ENCODE measurements around the gene PRKD2.

PRKD2 gene

GRCh38 chr19:46640656-46641055 is 76.3 kb downstream of the PRKD2 start:
- H3K4me3 ChIP-seq (ENCODE audit: low read depth, low read length), result no peak overlapping the region
- no peak for TF ChIP-seq CTCF (conservative IDR thresholded peaks at IDR 0.05; ENCODE audit: low read depth, low read length)
- no peak for DNase-seq (ENCODE audit: low read depth)

- no peak for TF ChIP-seq CTCF (conservative IDR thresholded peaks at IDR 0.05; ENCODE audit: low read depth, low read length)
- peak overlapping the region; percentile 50 for H3K4me3 ChIP-seq (ENCODE audit: low read depth, low read length)
- peak; percentile 52 for DNase-seq (ENCODE audit: low read depth)
Observed at GRCh38 chr19:46639358-46640182, 77.3 kb downstream of the PRKD2 start.

GRCh38 chr19:46637224-46637623 is 79.7 kb downstream of the PRKD2 start:
- H3K4me3 ChIP-seq (ENCODE audit: low read depth, low read length), result no peak overlapping the region

GRCh38 chr19:46635920-46636761 is 80.8 kb downstream of the PRKD2 start, which contains the start of gene GNG8:
Gene GNG8, minus strand, starts transcription at chr19:46636202. Its CDS starts 1,520 bp downstream, at chr19:46634682.
- TF ChIP-seq CTCF (conservative IDR thresholded peaks at IDR 0.05; ENCODE audit: low read depth, low read length), result no peak
- no peak within 1 kb of the TSS for H3K4me3 ChIP-seq (ENCODE audit: low read depth, low read length)
- DNase-seq (ENCODE audit: low read depth), result no peak

More at GRCh38 chr19:46637224-46637623, 79.7 kb downstream of the PRKD2 start:
- TF ChIP-seq CTCF (conservative IDR thresholded peaks at IDR 0.05; ENCODE audit: low read depth, low read length), result no peak
- no peak for DNase-seq (ENCODE audit: low read depth)

GRCh38 chr19:46634656-46635218 is 82.2 kb downstream of the PRKD2 start:
- H3K4me3 ChIP-seq (ENCODE audit: low read depth, low read length), result peak overlapping the region; percentile 11
- DNase-seq (ENCODE audit: low read depth), result no peak
- TF ChIP-seq CTCF (conservative IDR thresholded peaks at IDR 0.05; ENCODE audit: low read depth, low read length), result no peak

- no peak for TF ChIP-seq CTCF (conservative IDR thresholded peaks at IDR 0.05; ENCODE audit: low read depth, low read length)
- DNase-seq (ENCODE audit: low read depth), result peak; percentile 84
- H3K4me3 ChIP-seq (ENCODE audit: low read depth, low read length), result peak overlapping the region; percentile 16
Observed at GRCh38 chr19:46634045-46634655, 82.8 kb downstream of the PRKD2 start.

Data from choroid plexus epithelial cell (primary cell).